Breast epithelium (tissue), 4 donors: Measurements from ENCODE around the gene TRMU. TPM values are rescaled to one million over a fixed set of nuclear protein-coding genes. Genes with fewer than 3 reads are reported as not detected.

Source experiments
- DNase-seq, 2 donors: peaks; one replicate each; pipeline ENCODE4 v3.0.0-alpha.2; 2019; ENCODE audit warnings: low spot score in 2 of 2
- H3K27ac ChIP-seq, 2 donors: fragments of 200-600 bp; sonication (generic) in 1 of 2; one replicate each; pipeline ENCODE4 v1.5.1; 2016 to 2019; ENCODE audit warnings: mild to moderate bottlenecking in 1 of 2
- H3K27me3 ChIP-seq, 2 donors: fragments of 200-600 bp; sonication (generic) in 1 of 2; one replicate each; pipeline versions ENCODE4 v1.5.1 to v1.6.0; 2017 to 2019; ENCODE audit warnings: control low read depth in 1 of 2, mild to moderate bottlenecking in 1 of 2
- H3K36me3 ChIP-seq: fragments of 200-600 bp; one replicate; pipeline ENCODE4 v1.5.1; 2019
- H3K4me1 ChIP-seq, 2 donors: fragments of 200-600 bp; sonication (generic); one replicate each; pipeline ENCODE4 v1.5.1; 2016 to 2019; ENCODE audit warnings: control low read depth in 1 of 2
- H3K4me3 ChIP-seq, 3 donors: fragments of 200-600 bp; sonication (generic); 1 replicate in 2 of 3; 2 replicates in 1 of 3; pipeline ENCODE4 v1.5.1; 2016 to 2019; ENCODE audit warnings: mild to moderate bottlenecking in 3 of 3, moderate library complexity in 2 of 3
- H3K9me3 ChIP-seq, 2 donors: fragments of 200-600 bp; sonication (generic) in 1 of 2; one replicate each; pipeline ENCODE4 v1.5.1; 2016 to 2019; ENCODE audit warnings: control low read depth in 1 of 2
- CTCF ChIP-seq, 3 donors: fragments of 450-650 bp; IDR thresholded peaks; one replicate each; pipeline ENCODE4 v1.5.1; 2016 to 2017; ENCODE audit warnings: antibody characterized with exemption in 3 of 3, mild to moderate bottlenecking in 3 of 3, moderate library complexity in 3 of 3
- POLR2A ChIP-seq: fragments of 450-650 bp; IDR thresholded peaks from one replicate; pipeline ENCODE4 v1.6.1; 2016; ENCODE audit warnings: antibody characterized with exemption, mild to moderate bottlenecking, moderate library complexity
- POLR2AphosphoS5 ChIP-seq, 3 donors: sonication (generic); formaldehyde crosslinking; IDR thresholded peaks; one replicate each; pipeline ENCODE4 v1.6.1; 2017; ENCODE audit warnings: antibody characterized with exemption in 3 of 3
- intact Hi-C: fragments of 100-400 bp; cut with DNase I; formaldehyde crosslinking; loops from one replicate; pipeline ENCODE4 v1.15.1; 2023; ENCODE audit warnings: low total_unique reads
- total RNA-seq, 3 donors: library from RNA; depleted of rRNA; stranded (reverse); fragments of >200 nt; gene quantifications; one replicate each; pipeline ENCODE4 v1.1.0, GENCODE V29; 2016

The TRMU gene
- total RNA-seq, 3 donors from 2014 or later: 25.4 to 40.6 (median 37.6) TPM

GRCh38 chr22:46405901-46406300 lies 70.4 kb downstream of the TRMU start:
- H3K27me3 ChIP-seq: no peaks in the 10 kb centered on the region
- H3K9me3 ChIP-seq: no peaks in the 10 kb centered on the region
- DNase-seq: no peak
- intact Hi-C loops: no loop called here
- H3K36me3 ChIP-seq: no peaks in the 10 kb centered on the region
- no peak overlapping the region for H3K4me3 ChIP-seq
- H3K27ac ChIP-seq: no peak overlapping the region
- no peaks in the 10 kb centered on the region for H3K4me1 ChIP-seq
- no peak for TF ChIP-seq POLR2A
- no peak for TF ChIP-seq CTCF (IDR thresholded peaks at IDR 0.05)
- no peak for TF ChIP-seq POLR2AphosphoS5 (IDR thresholded peaks at IDR 0.05)

- no peak for DNase-seq
- no peaks in the 10 kb centered on the region for H3K27me3 ChIP-seq
- no peak overlapping the region for H3K27ac ChIP-seq
- intact Hi-C loops: no loop called here
- no peaks in the 10 kb centered on the region for H3K9me3 ChIP-seq
- no peak overlapping the region for H3K4me3 ChIP-seq
- no peaks in the 10 kb centered on the region for H3K36me3 ChIP-seq
- no peaks in the 10 kb centered on the region for H3K4me1 ChIP-seq
- TF ChIP-seq POLR2A: no peak
- no peak for TF ChIP-seq CTCF (IDR thresholded peaks at IDR 0.05)
- no peak for TF ChIP-seq POLR2AphosphoS5 (IDR thresholded peaks at IDR 0.05)
Measured at GRCh38 chr22:46406349-46406748, 70.8 kb downstream of the TRMU start.

GRCh38 chr22:46406791-46407190 lies 71.3 kb downstream of the TRMU start:
- intact Hi-C loops: no loop called here
- no peaks in the 10 kb centered on the region for H3K9me3 ChIP-seq
- H3K4me3 ChIP-seq: no peak overlapping the region
- no peak for DNase-seq
- H3K36me3 ChIP-seq: no peaks in the 10 kb centered on the region
- no peak for TF ChIP-seq CTCF (IDR thresholded peaks at IDR 0.05)
- no peaks in the 10 kb centered on the region for H3K4me1 ChIP-seq
- no peak overlapping the region for H3K27ac ChIP-seq
- no peaks in the 10 kb centered on the region for H3K27me3 ChIP-seq

Other genes starting within 250 kb of the TRMU start
- 10 to 100 TPM; 15.2 to 31.0 (median 22.3) TPM for gene PPARA, start 185.2 kb upstream of the TRMU start, total RNA-seq
- 10 to 100 TPM in 2 of 3 donors, 1 to 10 TPM in 1; 7.5 to 16.6 (median 13.3) TPM for gene CDPF1, start 85.4 kb upstream of the TRMU start, total RNA-seq
- gene PKDREJ, start 72.4 kb upstream of the TRMU start, total RNA-seq: under 1 TPM in 1 of 3 donors, not detected in 2; 0.16 TPM
- 100 to 1,000 TPM in 1 of 3 donors, 10 to 100 TPM in 2; 55.6 to 115 (median 82.3) TPM for gene TTC38, start 67.7 kb upstream of the TRMU start, total RNA-seq
- gene GTSE1, start 38.8 kb upstream of the TRMU start, total RNA-seq: under 1 TPM in 2 of 3 donors, not detected in 1; 0.29 to 0.48 TPM
- 10 to 100 TPM in 2 of 3 donors, under 1 TPM in 1; 0.96 to 36.7 (median 21.2) TPM for gene CELSR1, start 201.9 kb downstream of the TRMU start, total RNA-seq